GM12864 (cell line): ENCODE results near the gene HNRNPH1.
"Not testable (repeated sequence)": the region's sequence is repeated elsewhere in the genome, so short reads cannot be mapped to it uniquely, and the experiment has no call there.

ENCODE experiments used
- DNase-seq: peaks from one replicate; pipeline ENCODE4 v3.0.0-alpha.2; 2011; ENCODE audit warnings: low read depth
- H3K4me3 ChIP-seq: 2 replicates; pipeline ENCODE4 v1.5.1; 2011; ENCODE audit warnings: mild to moderate bottlenecking, low read depth, low read length, control low read depth
- CTCF ChIP-seq: IDR thresholded peaks from 2 replicates; pipeline ENCODE4 v1.5.1; 2011; ENCODE audit warnings: low read depth, mild to moderate bottlenecking, moderate library complexity, low read length, control low read depth, inconsistent platforms; ENCODE audit errors: missing control alignments

Gene HNRNPH1

GRCh38 chr5:179639296-179639695, 15.8 kb upstream of the HNRNPH1 start:
- DNase-seq, H3K4me3 ChIP-seq: not testable (repeated sequence)

DNA sequence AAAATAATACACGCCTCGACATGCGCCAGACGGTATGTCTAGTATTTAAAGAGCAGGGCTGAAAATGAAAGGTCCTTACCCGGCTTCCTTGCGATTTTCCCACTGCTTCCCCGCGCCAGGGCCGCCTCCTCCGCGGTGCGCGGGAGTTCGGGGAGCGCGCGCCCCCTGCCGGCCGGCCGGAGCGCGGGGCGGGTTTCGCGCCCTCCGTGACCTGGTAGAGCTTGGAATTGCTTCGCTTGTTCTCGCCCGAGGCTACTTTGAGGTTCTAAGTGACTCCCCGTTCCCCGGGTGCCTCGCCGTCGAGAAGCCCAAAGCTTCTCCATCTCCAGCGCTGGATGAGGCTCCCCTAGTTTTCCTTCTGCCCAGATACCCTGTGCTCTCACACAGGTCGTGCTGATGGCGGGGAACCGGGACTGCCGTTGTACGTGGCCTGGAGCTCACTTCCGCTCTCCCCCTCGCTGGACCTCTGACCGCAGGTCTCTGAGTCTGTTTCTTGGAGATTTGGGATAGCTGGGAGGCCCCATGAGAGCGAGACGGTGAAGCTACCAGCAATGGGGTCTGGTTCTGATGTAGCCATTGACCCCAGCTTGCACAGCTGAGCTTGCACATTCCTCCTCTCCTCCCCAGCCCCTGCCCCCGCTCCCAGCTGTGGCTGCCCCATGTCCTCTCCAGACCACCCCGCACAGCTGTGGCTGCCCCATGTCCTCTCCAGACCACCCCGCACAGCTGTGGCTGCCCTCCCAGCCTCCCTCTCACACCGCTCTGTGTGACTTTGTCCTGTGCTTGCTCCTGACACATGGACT, 11.1 kb upstream of the HNRNPH1 start:
- not testable (repeated sequence) for H3K4me3 ChIP-seq, DNase-seq

DNA sequence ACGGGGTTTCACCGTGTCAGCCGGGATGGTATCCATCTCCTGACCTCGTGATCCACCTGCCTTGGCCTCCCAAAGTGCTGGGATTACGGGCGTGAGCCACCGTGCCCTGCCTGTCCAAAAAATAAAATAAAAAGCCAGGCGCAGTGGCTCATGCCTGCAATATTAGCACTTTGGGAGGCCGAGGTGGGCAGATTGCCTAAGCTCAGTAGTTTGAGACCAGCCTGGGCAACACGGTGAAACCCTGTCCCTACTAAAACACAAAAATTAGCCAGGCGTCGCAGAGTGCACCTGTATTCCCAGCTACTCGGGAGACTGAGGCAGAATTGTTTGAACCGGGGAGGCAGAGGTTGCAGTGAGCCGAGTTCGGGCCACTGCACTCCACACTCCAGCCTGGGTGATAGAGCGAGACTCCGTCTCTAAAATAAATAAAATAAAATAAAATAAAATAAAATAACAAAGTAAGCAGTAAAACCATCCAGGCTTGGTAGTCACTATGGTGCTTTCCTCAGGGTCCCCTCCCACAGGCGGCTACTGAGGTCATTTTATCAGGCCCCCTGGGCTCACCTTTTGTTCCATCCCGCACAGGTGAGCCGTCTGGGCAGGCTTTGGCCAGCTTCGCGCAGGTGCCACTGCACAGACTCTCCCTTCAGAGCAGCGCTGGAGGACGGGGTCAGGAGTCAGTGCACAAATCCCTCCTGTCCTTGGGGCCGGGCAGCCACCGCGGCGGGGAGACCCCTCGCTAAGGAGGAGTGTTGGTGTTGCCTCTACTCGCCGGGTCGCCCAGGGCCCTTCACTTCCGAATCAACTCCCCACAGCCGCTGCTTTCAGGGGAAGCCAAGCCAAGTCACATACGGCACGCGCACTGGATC, 10.3 kb upstream of the HNRNPH1 start:
- not testable (repeated sequence) for DNase-seq
- H3K4me3 ChIP-seq, result peak overlapping the region; percentile 52

GRCh38 chr5:179624841-179625271, 1.4 kb upstream of the HNRNPH1 start:
- no peak for TF ChIP-seq CTCF
- no peak for DNase-seq
- peak overlapping the region; percentile 63; the same call in 1 of the 2 replicates for H3K4me3 ChIP-seq

- no peak for DNase-seq
- no peak for TF ChIP-seq CTCF
- H3K4me3 ChIP-seq, result peak overlapping the region; percentile 63
These were observed 653 bp upstream of the HNRNPH1 start for GRCh38 chr5:179623906-179624741.

DNA sequence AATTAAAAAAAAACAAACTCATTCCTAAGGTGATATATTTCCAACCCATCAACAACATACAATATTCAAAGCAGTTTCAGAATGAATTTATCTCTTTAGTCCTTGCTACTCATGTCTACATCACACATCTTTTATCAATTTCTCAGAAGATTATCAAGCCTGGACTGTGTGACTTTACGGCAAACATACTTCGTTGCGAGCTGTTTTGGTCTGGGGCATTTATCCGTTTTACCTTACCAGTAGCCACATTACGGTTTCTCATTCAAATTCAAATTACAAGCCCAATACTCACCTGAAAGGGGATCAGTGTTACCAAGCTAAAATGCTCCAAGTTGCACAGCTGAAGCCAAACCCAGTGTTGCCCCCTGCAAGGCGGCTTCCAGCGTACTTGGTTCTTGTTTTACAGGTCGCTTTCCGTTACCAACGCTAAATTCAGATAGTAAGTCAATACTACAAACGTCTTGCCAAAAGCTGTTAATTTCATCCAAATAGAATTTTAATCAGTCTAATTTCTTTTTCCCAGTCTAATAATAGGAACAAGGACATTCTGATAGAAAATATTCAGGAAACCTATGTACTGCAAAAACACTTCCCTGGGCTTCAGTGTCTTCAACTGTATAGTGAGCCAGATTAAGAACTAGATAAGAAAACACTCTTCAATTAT, 1.8 kb downstream of the HNRNPH1 start:
- no peak for TF ChIP-seq CTCF
- DNase-seq, result no peak
- H3K4me3 ChIP-seq, result peak overlapping the region; percentile 91

GRCh38 chr5:179620703-179621350, 2.6 kb downstream of the HNRNPH1 start:
- TF ChIP-seq CTCF, result no peak
- no peak for DNase-seq
- peak overlapping the region; percentile 91 for H3K4me3 ChIP-seq
